Activated CD8-positive, alpha-beta memory T cell treated with anti-CD3 and anti-CD28 coated beads for 48 hours (primary cell): ENCODE data around the gene CRIP3.

Experiments
- DNase-seq, 3 experiments: peaks; one replicate each; pipeline ENCODE4 v3.0.0-alpha.2; 2020; ENCODE audit warnings: low read depth in 2 of 3, low spot score in 2 of 3

CRIP3 gene

DNA sequence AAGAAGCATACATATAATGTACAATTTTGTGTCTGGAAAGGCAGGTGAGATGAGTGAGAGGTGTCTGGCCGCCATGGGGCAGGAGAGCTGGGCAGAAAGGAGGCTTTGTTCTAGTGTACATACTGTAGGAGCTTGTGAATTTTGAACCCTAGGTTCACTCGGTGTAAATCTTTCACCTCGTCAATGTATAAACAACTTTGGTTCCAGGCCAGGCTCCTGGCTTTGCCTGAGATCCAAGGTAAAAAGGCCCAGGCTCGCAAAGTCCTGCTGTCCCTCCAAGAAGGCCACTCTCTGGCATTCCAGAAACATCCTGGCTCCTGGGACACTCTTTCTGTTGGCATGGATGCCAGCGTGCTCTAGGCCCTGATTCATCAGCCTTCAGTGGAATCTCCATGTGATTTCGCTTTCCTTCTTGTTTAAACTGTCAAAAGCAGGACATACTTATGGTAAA is 17.7 kb downstream of the CRIP3 start:
- DNase-seq, result no peak

DNA sequence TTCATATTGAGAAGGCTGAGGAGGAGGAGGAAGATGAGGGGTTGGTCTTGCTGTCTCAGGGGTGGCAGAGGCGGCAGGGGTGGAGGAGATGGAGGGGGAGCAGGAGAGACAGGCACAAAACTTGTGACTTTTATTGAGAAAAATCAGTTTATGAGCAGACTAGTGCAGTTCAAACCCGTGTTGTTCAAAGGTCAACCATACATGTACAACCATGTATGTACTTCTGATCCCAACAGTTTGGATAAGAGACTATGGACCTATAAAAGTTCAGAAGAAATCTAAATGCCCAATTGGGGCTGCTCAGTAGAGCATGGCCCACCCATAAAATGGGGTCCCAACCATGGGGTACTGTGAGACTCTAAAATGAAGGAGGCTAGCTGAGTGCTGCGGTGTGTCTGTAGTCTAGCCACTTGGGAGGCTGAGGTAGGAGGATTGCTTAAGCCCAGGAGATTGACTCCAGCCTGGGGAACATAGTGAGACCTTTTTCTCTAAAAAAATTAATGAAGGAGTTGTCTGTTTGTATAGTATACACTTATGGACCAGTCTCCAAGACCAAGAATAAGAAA is 18.2 kb downstream of the CRIP3 start:
- no peak for DNase-seq

DNA sequence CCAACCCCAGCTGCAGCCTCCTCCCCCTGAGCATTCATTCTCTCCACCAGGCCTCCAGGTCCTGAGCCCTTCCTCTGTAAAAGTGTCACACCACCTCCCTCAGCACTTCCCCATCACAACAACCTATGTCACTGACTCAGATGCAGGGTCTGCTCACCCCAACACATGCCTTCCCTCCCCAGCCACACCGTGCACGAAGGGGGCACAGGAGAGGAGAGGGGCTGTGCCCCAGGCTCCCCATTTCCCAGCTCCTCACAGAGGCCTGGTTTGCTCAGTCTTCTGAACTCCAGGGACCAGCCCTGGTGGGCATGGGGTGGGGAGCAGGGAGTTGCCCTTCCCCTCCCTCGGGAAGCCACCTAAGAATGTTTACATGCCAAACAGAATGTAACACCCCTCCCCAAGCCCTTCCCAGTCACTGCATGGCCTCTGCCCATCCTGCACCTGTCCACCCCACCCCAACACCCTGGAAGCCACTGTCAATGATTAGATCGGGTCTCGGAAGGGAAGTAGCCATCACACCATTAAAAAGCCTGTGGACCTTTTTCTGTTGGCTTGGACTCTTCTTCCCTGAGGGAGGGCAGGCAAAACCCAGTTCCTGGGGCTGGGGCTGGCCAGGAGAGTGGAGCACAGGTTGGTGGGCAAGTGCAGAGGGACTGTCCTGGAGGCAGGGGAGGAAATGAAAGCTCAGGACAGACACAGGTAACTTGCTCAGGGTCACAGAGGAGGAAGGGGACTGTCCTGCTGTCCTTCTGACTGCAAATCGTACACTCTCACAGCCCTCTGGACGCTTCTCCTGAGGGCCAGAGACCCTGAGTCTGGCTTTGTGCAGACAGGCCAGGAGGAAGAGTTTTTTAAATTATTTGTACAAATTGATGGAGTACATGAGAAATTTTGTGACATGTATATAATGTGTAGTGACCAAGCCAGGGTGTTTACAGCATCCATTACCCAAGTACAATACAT is 20.6 kb downstream of the CRIP3 start:
- no peak for DNase-seq

DNA sequence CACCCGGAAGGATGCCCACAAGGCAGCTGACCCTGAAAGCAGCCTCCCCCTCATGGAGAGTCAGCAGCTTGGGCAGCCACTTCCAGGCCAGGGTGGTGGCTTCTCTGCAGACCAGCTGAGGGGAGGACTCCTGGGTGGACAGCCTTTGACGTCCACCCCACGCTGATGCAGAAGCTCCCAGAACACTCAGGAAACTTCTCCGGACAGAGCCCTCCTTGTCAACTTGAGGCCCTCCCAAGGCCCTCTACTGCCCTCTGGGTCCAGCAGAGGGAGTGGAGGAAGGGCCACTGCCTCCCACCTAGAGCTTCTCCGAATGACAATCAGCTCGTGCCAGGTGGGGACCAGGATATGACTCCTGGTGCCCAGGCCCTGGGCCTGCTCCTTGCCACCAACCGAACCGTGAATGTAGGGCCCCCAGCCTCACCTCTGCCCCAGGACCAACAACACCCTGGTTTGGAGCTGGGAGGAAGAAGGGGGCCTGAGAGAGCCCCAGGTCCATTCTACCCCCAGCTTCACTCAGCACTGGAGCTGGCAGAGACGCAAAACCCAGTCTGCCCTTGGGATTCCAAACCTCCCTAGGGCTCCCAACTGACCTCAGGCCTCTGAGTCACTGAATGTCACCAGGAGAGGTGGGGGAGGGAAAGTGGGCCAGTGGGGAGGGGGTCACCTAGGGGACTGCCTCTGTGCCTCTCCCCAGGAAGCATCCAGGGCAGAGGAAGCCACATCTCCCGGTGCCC is 21.5 kb downstream of the CRIP3 start:
- no peak for DNase-seq

- no peak for DNase-seq
Measured at GRCh38 chr6:43286456-43286979, 22.1 kb downstream of the CRIP3 start.

DNA sequence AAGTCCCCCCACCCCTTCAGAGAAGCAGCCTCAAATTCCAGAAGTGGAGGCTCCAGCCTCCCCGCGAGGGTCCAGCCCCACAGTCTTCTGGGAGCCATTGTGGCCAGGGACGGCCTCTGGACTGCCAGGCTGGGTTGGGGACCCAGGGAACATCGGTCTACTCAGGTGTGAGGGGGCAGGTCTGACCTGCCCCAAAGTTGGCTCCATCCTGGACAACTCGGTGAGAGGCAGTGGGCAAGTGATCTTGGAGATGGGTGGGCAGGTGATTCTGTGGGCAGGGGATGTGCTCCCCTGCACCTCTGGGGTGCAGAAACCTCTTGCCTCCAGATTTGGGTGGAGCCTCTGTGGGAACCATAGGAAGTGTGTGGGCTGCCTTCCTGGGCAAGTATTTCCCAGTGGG is 22.8 kb downstream of the CRIP3 start:
- DNase-seq, result no peak

DNA sequence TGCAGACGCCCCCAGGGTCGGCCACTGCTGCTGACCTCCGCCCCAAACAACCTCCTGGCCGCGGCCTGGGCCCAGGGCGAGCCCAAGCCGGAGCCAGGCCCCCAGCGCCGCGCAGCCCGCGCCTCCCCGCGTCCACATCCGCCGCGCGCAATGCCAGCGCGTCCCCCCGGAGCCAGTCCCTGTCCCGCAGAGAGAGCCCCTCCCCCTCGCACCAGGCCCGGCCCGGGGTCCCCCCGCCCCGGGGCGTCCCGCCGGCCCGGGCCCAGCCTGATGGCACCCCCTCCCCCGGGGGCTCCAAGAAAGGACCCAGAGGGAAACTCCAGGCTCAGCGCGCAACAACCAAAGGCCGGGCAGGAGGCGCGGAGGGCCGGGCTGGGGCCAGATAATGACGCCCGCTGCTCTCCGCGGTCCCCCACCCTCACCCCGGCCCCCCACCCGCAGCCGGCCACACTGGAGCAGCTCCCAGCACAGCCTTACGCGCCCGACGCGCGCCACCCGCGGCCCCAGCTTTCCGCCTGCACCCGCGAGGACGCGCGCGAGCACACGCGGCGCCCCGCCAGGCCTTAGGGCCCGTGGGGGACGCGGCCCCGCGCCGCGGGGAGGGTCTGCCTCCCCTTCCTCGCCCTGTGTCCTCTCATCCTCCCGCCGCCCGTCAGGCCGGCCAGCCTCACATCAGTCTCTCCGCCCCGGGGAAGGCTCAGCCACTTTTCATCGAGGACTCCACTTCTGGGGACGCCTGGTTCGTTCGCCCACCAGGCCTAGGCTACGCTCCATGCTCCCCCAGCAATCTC is 23.4 kb downstream of the CRIP3 start:
- DNase-seq, result no peak

DNA sequence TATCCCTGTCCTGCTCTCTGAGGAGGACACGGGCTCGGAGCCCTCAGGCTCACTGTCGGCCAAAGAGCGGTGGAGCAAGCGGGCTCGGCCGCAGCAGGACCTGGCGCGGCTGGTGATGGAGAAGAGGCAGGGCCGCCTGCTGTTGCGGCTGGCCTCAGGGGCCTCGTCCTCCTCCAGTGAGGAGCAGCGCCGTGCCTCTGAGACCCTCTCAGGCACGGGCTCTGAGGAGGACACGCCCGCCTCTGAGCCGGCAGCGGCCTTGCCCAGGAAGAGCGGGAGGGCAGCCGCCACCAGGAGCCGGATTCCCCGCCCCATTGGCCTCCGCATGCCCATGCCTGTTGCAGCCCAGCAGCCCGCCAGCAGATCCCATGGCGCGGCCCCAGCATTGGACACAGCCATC is 24.7 kb downstream of the CRIP3 start:
- DNase-seq, result no peak

- DNase-seq, result no peak
Measured at GRCh38 chr6:43283514-43283901, 25.1 kb downstream of the CRIP3 start.

- no peak for DNase-seq
Measured at GRCh38 chr6:43282636-43283513, 25.8 kb downstream of the CRIP3 start.

DNA sequence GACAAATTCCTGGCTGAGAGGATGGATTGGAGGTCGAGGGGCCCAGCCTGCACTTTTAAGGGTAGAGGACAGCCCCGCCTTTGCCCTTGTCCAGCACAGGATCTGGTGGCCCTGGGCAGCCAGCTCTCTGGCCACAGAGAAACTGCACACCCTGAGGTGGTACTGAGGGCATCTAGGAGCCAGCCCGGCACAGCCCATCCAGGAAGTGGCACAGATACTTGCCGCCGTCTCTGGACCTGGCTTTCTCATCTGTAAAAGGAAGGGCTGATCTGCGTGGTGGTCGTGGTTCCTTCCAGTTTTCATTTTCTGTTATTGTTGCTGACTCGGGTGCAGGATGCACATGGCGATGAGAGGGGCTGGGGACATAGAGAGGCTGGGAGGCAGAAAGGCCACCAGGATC is 26.6 kb downstream of the CRIP3 start:
- no peak for DNase-seq

GRCh38 chr6:43280234-43280633 is 28.4 kb downstream of the CRIP3 start:
- no peak for DNase-seq

- no peak for DNase-seq
Measured at GRCh38 chr6:43278524-43279078, 30.0 kb downstream of the CRIP3 start.

DNA sequence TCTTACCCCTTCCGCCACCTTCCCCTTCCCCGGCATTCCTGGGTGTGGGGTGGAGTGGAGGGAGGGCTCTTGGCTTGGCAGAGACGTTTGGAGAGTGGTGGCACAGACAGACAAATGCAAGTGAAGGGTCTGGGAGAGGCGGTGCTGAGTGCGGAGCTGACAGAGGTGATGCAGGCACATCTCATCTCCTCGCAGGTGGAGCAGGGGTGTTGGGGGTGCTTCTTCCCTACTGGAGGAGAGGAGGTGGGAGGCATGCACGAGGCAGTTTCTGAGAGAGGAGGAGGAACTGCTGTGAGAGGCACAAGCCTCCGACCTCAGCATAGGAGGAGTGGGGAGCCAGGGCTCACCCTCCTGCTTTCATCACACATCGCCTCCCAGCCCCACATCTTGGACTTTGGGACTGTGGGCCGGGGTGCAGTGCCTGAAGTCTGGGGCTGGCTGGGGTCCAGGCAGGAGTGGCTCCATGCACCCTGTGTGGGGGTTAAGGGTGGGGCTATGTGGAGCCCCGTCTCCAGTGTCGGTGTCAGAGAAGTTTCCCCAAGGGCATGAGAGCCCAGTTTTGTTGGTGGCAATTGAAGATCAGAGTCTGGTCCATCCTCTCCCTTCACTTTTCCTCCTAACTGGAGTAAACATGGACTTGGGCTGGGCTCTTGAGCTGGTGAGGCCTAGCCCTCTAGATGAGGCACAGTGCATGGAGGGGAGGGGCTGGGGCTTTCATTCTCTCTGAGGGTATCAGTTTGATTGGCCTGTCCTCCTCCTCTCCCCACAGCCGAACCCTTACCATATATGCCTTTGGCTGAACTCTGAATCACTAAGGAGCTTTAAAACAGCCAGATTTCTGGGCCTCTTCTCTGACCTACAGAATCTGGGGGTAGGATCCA is 30.7 kb downstream of the CRIP3 start:
- no peak for DNase-seq

GRCh38 chr6:43277306-43277642 is 31.4 kb downstream of the CRIP3 start:
- DNase-seq, result no peak

DNA sequence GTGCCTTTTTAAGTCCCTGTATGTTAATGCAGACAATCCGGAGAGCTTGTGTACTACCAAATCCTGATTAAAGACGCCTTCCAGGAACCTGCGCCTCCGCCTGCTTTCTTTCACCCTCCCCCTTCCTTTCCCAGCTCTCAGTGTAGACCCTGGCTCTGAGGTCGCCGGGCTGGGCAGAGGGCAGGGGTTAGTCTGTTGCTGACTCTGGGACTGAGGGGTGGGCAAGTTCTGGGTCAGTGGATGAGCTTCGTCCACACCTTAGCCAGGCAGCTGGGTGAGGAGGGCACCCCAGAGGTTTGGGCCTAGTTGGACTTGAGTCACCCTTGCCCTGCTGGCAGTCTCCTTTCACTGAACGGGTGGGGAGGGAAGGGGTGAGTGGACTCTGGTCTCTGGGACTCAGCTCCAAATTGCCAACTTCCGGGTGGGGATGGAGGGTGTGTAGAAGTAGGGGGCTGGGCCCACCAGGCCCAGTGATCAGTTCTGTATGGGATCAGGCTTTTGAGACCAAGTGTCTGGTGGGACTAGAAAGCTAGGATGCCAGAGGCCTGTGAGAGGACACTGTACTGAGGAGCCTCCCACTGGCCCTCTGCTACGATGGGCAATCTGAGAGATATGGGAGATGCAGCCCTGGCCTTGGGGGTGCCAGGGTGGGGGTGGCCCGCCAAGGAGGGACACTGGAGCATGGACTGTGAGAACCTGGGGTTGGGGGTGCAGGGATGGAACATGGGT is 31.9 kb downstream of the CRIP3 start:
- no peak for DNase-seq

DNA sequence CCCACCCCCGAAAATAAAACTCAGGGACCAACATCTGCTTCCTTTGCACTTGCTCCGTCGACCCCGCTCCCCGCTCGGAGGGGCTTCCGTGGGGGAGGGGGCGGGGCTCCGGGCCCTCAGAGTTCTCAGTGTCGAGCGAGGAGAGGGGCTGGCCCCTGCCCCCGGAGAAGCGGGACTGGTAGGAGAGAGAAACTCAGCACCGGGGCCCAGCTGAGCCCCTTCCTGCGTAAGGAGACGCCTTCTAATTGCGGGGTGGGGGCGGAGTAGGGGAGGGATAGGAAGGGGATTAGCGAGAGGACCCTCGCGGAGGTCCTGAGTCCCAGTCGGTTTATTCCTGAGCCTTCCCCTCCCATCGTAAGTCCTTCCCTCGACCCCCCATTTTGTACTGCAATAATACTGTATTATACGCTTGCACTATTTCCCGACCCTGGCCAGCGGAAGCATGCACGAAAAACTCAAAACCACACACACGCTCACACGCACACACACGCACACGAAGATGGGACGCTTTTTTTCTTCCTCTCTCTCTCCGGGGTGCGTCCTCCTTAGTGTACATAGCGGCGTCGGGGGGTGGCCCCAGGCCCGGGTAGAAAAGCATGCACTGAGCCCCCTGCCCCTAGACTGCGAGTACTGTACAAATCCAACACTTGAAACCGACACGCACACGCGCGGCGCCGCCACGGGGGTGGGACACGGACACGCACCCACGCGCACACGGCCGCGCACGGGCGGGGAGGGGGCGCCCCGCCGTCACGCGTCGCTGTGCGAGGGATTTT is 32.6 kb downstream of the CRIP3 start:
- no peak for DNase-seq
